Fibroblast of lung (primary cell): ENCODE data around the gene ARL16. TPM values are rescaled to one million over a fixed set of nuclear protein-coding genes. Genes with fewer than 3 reads are reported as not detected.

ENCODE experiments used
- DNase-seq, 2 donors: peaks; one replicate each; pipeline versions ENCODE4 v3.0.0 to v3.0.0-alpha.2; 2010; ENCODE audit warnings: low read depth in 2 of 2
- H2AFZ ChIP-seq: 2 replicates; pipeline ENCODE4 v1.5.1; 2012; ENCODE audit warnings: low read length, control low read depth, inconsistent platforms
- H3K27ac ChIP-seq: 2 replicates; pipeline ENCODE4 v1.5.1; 2011; ENCODE audit warnings: low read length, control low read depth; ENCODE audit not compliant: insufficient read depth
- H3K27me3 ChIP-seq: 2 replicates; pipeline ENCODE4 v1.5.1; 2011; ENCODE audit warnings: mild to moderate bottlenecking, low read length; ENCODE audit not compliant: control insufficient read depth, insufficient read depth
- H3K36me3 ChIP-seq: 2 replicates; pipeline ENCODE4 v1.5.1; 2011; ENCODE audit warnings: low read length; ENCODE audit not compliant: control insufficient read depth, insufficient read depth
- H3K4me1 ChIP-seq: 2 replicates; pipeline ENCODE4 v1.5.1; 2011; ENCODE audit warnings: low read length; ENCODE audit not compliant: control insufficient read depth, insufficient read depth; ENCODE audit errors: extremely low read depth
- H3K4me2 ChIP-seq: 2 replicates; pipeline ENCODE4 v1.5.1; 2011; ENCODE audit warnings: low read length, control low read depth; ENCODE audit not compliant: insufficient read depth; ENCODE audit errors: extremely low read depth
- H3K4me3 ChIP-seq, 4 experiments: fragments of 200-600 bp in 1 of 4; sonication (generic) in 1 of 4; replicated peaks in 1 of 4; 2 replicates each; pipeline ENCODE4 v1.5.1; 2011 to 2016; ENCODE audit warnings: low read length in 4 of 4, low read depth in 3 of 4, mild to moderate bottlenecking in 3 of 4, control low read depth in 2 of 4, inconsistent platforms in 1 of 4, mixed read lengths in 1 of 4; ENCODE audit not compliant: insufficient read depth in 1 of 4; ENCODE audit errors: control extremely low read depth in 1 of 4
- H3K79me2 ChIP-seq: 2 replicates; pipeline ENCODE4 v1.5.1; 2012; ENCODE audit warnings: mild to moderate bottlenecking, low read length, inconsistent platforms; ENCODE audit not compliant: control insufficient read depth, insufficient read depth
- H3K9ac ChIP-seq: 2 replicates; pipeline ENCODE4 v1.5.1; 2011; ENCODE audit warnings: mild to moderate bottlenecking, low read length, control low read depth; ENCODE audit not compliant: insufficient read depth
- H3K9me3 ChIP-seq: 2 replicates; pipeline ENCODE4 v1.5.1; 2012; ENCODE audit warnings: low read depth, low read length; ENCODE audit not compliant: control insufficient read depth, insufficient read depth
- H4K20me1 ChIP-seq: 2 replicates; pipeline ENCODE4 v1.5.1; 2011; ENCODE audit warnings: low read length; ENCODE audit not compliant: control insufficient read depth, insufficient read depth; ENCODE audit errors: extremely low read depth
- CTCF ChIP-seq, 2 donors: IDR thresholded peaks in 1 of 2; conservative IDR thresholded peaks in 1 of 2; 1 replicate in 1 of 2; 2 replicates in 1 of 2; pipeline ENCODE4 v1.5.1; 2011 to 2012; ENCODE audit warnings: low read length in 2 of 2, control low read depth in 1 of 2, inconsistent platforms in 1 of 2, low read depth in 1 of 2, mild to moderate bottlenecking in 1 of 2
- EZH2 ChIP-seq: IDR thresholded peaks from 2 replicates; pipeline ENCODE4 v1.5.1; 2012; ENCODE audit warnings: low read length, control low read depth, mild to moderate bottlenecking; ENCODE audit errors: missing control alignments
- polyA plus RNA-seq, 2 donors: library from polyadenylated mRNA; depleted of rRNA in 1 of 2; stranded (reverse) in 1 of 2; unstranded in 1 of 2; fragments of >200 nt; gene quantifications; 2 replicates each; pipeline ENCODE4 v1.2.1, GENCODE V29; 2011 to 2012; ENCODE audit warnings: missing spikeins in 1 of 2
- total RNA-seq: library from RNA; depleted of rRNA; stranded (reverse); fragments of >200 nt; gene quantifications from 2 replicates; pipeline ENCODE4 v1.2.1, GENCODE V29; 2014

ARL16 gene
- total and polyA plus RNA-seq, 2 donors (not counting 1 experiment from before 2014, with no cell fraction given) = 28.1 to 35.8 TPM

DNA sequence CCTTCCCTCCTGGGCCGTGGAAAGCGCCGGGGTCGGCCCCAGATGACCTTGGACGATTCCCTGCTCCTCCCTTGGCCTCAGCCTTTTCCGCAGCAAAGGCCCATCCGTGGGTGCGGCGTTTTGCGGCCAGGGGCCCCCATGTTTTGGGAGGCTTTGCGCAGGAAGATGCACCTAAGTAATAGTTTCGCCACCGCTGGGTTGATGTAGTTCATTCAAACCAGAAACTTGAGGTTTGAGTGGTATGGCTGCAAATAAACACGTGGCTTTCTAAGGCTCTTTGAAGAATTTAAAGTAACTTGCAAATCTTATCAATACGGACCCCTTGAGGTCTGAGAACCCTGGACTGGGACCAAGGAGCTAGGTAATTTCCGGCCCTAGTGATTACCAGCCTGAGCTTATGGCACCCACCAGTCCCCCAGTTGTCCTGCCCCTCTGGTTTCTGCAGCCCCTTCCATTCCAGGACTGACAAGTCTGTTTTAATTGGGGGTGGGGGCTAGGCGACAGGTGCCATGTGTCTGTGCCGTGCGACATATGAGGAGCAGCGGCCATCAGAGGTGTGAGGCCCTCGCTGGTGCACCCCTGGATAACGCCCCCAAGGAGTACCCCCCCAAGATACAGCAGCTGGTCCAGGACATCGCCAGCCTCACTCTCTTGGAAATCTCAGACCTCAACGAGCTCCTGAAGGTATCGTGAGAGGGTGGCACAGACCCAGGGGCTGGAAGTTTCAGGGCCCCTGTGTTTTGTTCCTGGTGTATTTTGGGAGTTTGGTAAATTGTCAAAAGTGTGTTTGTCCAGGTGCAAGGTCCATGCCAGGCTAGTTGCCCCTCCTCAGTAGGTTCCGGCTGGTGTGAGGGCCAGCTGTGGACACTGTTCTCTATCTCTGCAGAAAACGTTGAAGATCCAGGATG, 20.4 kb upstream of the ARL16 start:
- H3K9ac ChIP-seq = peak overlapping the region; percentile 96
- no peak overlapping the region for H2AFZ ChIP-seq
- peak overlapping the region; percentile 80 to 91 (median 86) for H3K4me3 ChIP-seq
- TF ChIP-seq CTCF (conservative IDR thresholded peaks at IDR 0.05 in 1 of 2, IDR thresholded peaks at IDR 0.05 in 1 of 2; ENCODE audit: low read depth in 1 of 2, low read length in 2 of 2) (no peak), EZH2 (no peak)
- H3K4me1 ChIP-seq = peaks cover 17% of the 10 kb centered on the region
- H3K36me3 ChIP-seq = peaks cover 35% of the 10 kb centered on the region
- H3K9me3 ChIP-seq = no peaks in the 10 kb centered on the region
- no peak for DNase-seq
- H3K79me2 ChIP-seq = peaks cover 45% of the 10 kb centered on the region
- H3K27me3 ChIP-seq = no peaks in the 10 kb centered on the region
- H4K20me1 ChIP-seq = no peaks in the 10 kb centered on the region
- H3K4me2 ChIP-seq = peak overlapping the region; percentile 93
- H3K27ac ChIP-seq = peak overlapping the region; percentile 96

- peak within 1 kb of the TSS; percentile 96 for H3K27ac ChIP-seq
- peaks cover 17% of the 10 kb centered on the region for H3K4me1 ChIP-seq
- peak within 1 kb of the TSS; percentile 80 to 91 (median 86) for H3K4me3 ChIP-seq
- peak within 1 kb of the TSS; percentile 98 for H3K4me2 ChIP-seq
- H3K36me3 ChIP-seq = peaks cover 34% of the 10 kb centered on the region
- peak within 1 kb of the TSS; percentile 31 for H2AFZ ChIP-seq
- TF ChIP-seq EZH2 (no peak), CTCF (conservative IDR thresholded peaks at IDR 0.05 in 1 of 2, IDR thresholded peaks at IDR 0.05 in 1 of 2; ENCODE audit: low read depth in 1 of 2, low read length in 2 of 2) (no peak)
- DNase-seq = peak; percentile 87 to 92
- H3K9ac ChIP-seq = peak within 1 kb of the TSS; percentile 96
- H3K79me2 ChIP-seq = peaks cover 50% of the 10 kb centered on the region
- H4K20me1 ChIP-seq = no peaks in the 10 kb centered on the region
- no peaks in the 10 kb centered on the region for H3K27me3 ChIP-seq
- H3K9me3 ChIP-seq = no peaks in the 10 kb centered on the region
Observed at GRCh38 chr17:81702934-81703746, 19.5 kb upstream of the ARL16 start, which contains the start of gene MRPL12. MRPL12 (plus strand) TSS chr17:81703367; CDS start chr17:81703502, 135 bp downstream.
